Tibial nerve (tissue), 4 donors: ENCODE measurements around the gene NUFIP2. TPM values are rescaled to one million over a fixed set of nuclear protein-coding genes. Genes with fewer than 3 reads are reported as not detected.

ENCODE experiments used
- DNase-seq, 2 donors: peaks; one replicate each; pipeline ENCODE4 v3.0.0-alpha.2; 2019; ENCODE audit warnings: low spot score in 2 of 2
- H3K27ac ChIP-seq, 4 donors: fragments of 200-600 bp; sonication (generic) in 3 of 4; one replicate each; pipeline ENCODE4 v1.5.1; 2017 to 2019; ENCODE audit warnings: mild to moderate bottlenecking in 1 of 4
- H3K27me3 ChIP-seq, 2 donors: fragments of 200-600 bp; sonication (generic) in 1 of 2; one replicate each; pipeline versions ENCODE4 v1.5.1 to v1.6.0; 2017 to 2019
- H3K36me3 ChIP-seq, 3 donors: fragments of 200-600 bp; sonication (generic); one replicate each; pipeline ENCODE4 v1.5.1; 2018 to 2019
- H3K4me1 ChIP-seq, 4 donors: fragments of 200-600 bp; sonication (generic) in 3 of 4; one replicate each; pipeline ENCODE4 v1.5.1; 2017 to 2019
- H3K4me3 ChIP-seq, 4 donors: fragments of 200-600 bp; sonication (generic) in 3 of 4; one replicate each; pipeline ENCODE4 v1.5.1; 2017 to 2019; ENCODE audit warnings: mild to moderate bottlenecking in 1 of 4, moderate library complexity in 1 of 4
- H3K9me3 ChIP-seq, 4 donors: fragments of 200-600 bp; sonication (generic) in 3 of 4; one replicate each; pipeline ENCODE4 v1.5.1; 2017 to 2019
- CTCF ChIP-seq, 5 experiments: fragments of 200-600 bp in 3 of 5; fragments of 450-650 bp in 2 of 5; sonication (generic) in 3 of 5; IDR thresholded peaks; one replicate each; pipeline ENCODE4 v1.5.1; 2016 to 2019; ENCODE audit warnings: antibody characterized with exemption in 5 of 5, mild to moderate bottlenecking in 3 of 5, moderate library complexity in 2 of 5
- EP300 ChIP-seq, 2 donors: sonication (generic); formaldehyde crosslinking; IDR thresholded peaks; one replicate each; pipeline ENCODE4 v1.6.1; 2017; ENCODE audit warnings: antibody characterized with exemption in 2 of 2, mild to moderate bottlenecking in 1 of 2
- POLR2A ChIP-seq, 2 donors: fragments of 450-650 bp; IDR thresholded peaks; one replicate each; pipeline ENCODE4 v1.6.1; 2017; ENCODE audit warnings: antibody characterized with exemption in 2 of 2, mild to moderate bottlenecking in 2 of 2, moderate library complexity in 2 of 2
- WGBS, 2 donors: methylation state at CpG; one replicate each; pipeline ENCODE4 v1.1.5; 2018; 5-methylcytosine and 5-hydroxymethylcytosine counted together
- total RNA-seq, 4 donors: library from RNA; depleted of rRNA; stranded (reverse); fragments of >200 nt; gene quantifications; one replicate each; pipeline ENCODE4 v1.1.0, GENCODE V29; 2016

Gene NUFIP2
- total RNA-seq, 4 donors from 2014 or later, result 29.4 to 35.4 (median 32.4) TPM

GRCh38 chr17:29299031-29299430 lies 5.1 kb upstream of the NUFIP2 start:
- H3K36me3 ChIP-seq, result no peaks in the 10 kb centered on the region
- H3K27me3 ChIP-seq, result no peaks in the 10 kb centered on the region
- no peak overlapping the region for H3K4me3 ChIP-seq
- 87 to 90% methylated on average over 2 of the region's 2 CpGs for WGBS, 2 donors
- TF ChIP-seq EP300 (IDR thresholded peaks at IDR 0.05) (no peak), POLR2A (IDR thresholded peaks at IDR 0.05) (no peak), CTCF (IDR thresholded peaks at IDR 0.05) (no peak)
- no peak overlapping the region for H3K27ac ChIP-seq
- peaks cover 0 to 8% (median 6%) of the 10 kb centered on the region in 4 donors for H3K4me1 ChIP-seq
- no peaks in the 10 kb centered on the region for H3K9me3 ChIP-seq
- no peak for DNase-seq

- no peak for DNase-seq
- H3K36me3 ChIP-seq, result no peaks in the 10 kb centered on the region
- H3K27ac ChIP-seq, result peak overlapping the region in 2 of 4 donors; percentile 95 to 99
- peaks cover 3 to 23% (median 17%) of the 10 kb centered on the region in 4 donors for H3K4me1 ChIP-seq
- H3K9me3 ChIP-seq, result no peaks in the 10 kb centered on the region
- no peak for TF ChIP-seq EP300 (IDR thresholded peaks at IDR 0.05)
- TF ChIP-seq CTCF (IDR thresholded peaks at IDR 0.05), result no peak
- TF ChIP-seq POLR2A (IDR thresholded peaks at IDR 0.05), result no peak
- H3K27me3 ChIP-seq, result no peaks in the 10 kb centered on the region
- no peak overlapping the region for H3K4me3 ChIP-seq
- WGBS, 2 donors, result 92 to 93% methylated on average over 3 of the region's 3 CpGs
These were observed 1.5 kb upstream of the NUFIP2 start for GRCh38 chr17:29295420-29295819.

GRCh38 chr17:29294580-29294900 lies 592 bp upstream of the NUFIP2 start:
- no peaks in the 10 kb centered on the region for H3K36me3 ChIP-seq
- DNase-seq, result no peak
- peak overlapping the region; percentile 43 to 99 (median 97) for H3K4me3 ChIP-seq
- peak overlapping the region; percentile 86 to 100 (median 97) for H3K27ac ChIP-seq
- no peak for TF ChIP-seq CTCF (IDR thresholded peaks at IDR 0.05)
- no peak for TF ChIP-seq POLR2A (IDR thresholded peaks at IDR 0.05)
- no peak for TF ChIP-seq EP300 (IDR thresholded peaks at IDR 0.05)
- H3K27me3 ChIP-seq, result no peaks in the 10 kb centered on the region
- 0% methylated on average over 2 of the region's 2 CpGs for WGBS, 2 donors
- H3K9me3 ChIP-seq, result no peaks in the 10 kb centered on the region
- H3K4me1 ChIP-seq, result peaks cover 3 to 32% (median 26%) of the 10 kb centered on the region in 4 donors

- Histone ChIP-seq H3K4me3 (peak overlapping the region; percentile 95 to 99 (median 99)), H3K36me3 (no peaks in the 10 kb centered on the region), H3K27ac (peak overlapping the region; percentile 98 to 100 (median 99)), H3K27me3 (no peaks in the 10 kb centered on the region), H3K4me1 (peaks cover 3 to 45% (median 32%) of the 10 kb centered on the region in 4 donors), H3K9me3 (no peaks in the 10 kb centered on the region)
- 1% methylated on average over 32 to 35 of the region's 54 CpGs for WGBS, 2 donors
- TF ChIP-seq EP300 (IDR thresholded peaks at IDR 0.05) (peak in 1 of 2 donors; percentile 7), POLR2A (IDR thresholded peaks at IDR 0.05) (peak in 1 of 2 donors; percentile 8), CTCF (IDR thresholded peaks at IDR 0.05) (no peak)
- DNase-seq, result peak; percentile 23 to 49
These were observed 707 bp downstream of the NUFIP2 start for GRCh38 chr17:29292992-29293889.
